ENCODE measurements around the gene TMEM204.

Gene TMEM204

GRCh38 chr16:1510941-1511351 lies 22.5 kb upstream of the TMEM204 start:
- H3K9ac ChIP-seq: no peak overlapping the region
- no peak overlapping the region for H3K27ac ChIP-seq
- no peak overlapping the region for H3K4me3 ChIP-seq (ENCODE audit: low read depth, low read length)
- no peak for TF ChIP-seq CTCF (IDR thresholded peaks at IDR 0.05)
- no peak overlapping the region for H3K4me2 ChIP-seq (ENCODE audit: low read length)
- no peaks in the 10 kb centered on the region for H3K79me2 ChIP-seq
- H3K9me3 ChIP-seq (ENCODE audit: control insufficient read depth, low read length): no peaks in the 10 kb centered on the region
- H2AFZ ChIP-seq: no peak overlapping the region
- H3K36me3 ChIP-seq (ENCODE audit: control insufficient read depth, insufficient read depth, low read length): no peaks in the 10 kb centered on the region
- H3K27me3 ChIP-seq (ENCODE audit: control insufficient read depth, insufficient read depth, low read length): no peaks in the 10 kb centered on the region
- H3K4me1 ChIP-seq: no peaks in the 10 kb centered on the region

GRCh38 chr16:1511662-1512569 lies 21.6 kb upstream of the TMEM204 start:
- Histone ChIP-seq H3K4me2 (ENCODE audit: low read length) (no peak overlapping the region), H3K9ac (no peak overlapping the region), H3K27me3 (ENCODE audit: control insufficient read depth, insufficient read depth, low read length) (no peaks in the 10 kb centered on the region), H3K9me3 (ENCODE audit: control insufficient read depth, low read length) (no peaks in the 10 kb centered on the region), H3K36me3 (ENCODE audit: control insufficient read depth, insufficient read depth, low read length) (no peaks in the 10 kb centered on the region), H3K27ac (no peak overlapping the region), H3K4me3 (ENCODE audit: low read depth, low read length) (no peak overlapping the region), H3K4me1 (no peaks in the 10 kb centered on the region), H2AFZ (no peak overlapping the region), H3K79me2 (no peaks in the 10 kb centered on the region)
- TF ChIP-seq CTCF (IDR thresholded peaks at IDR 0.05): no peak

GRCh38 chr16:1512774-1513173 lies 20.7 kb upstream of the TMEM204 start:
- H3K4me3 ChIP-seq (ENCODE audit: low read depth, low read length): no peak overlapping the region
- H3K4me2 ChIP-seq (ENCODE audit: low read length): no peak overlapping the region
- TF ChIP-seq CTCF (IDR thresholded peaks at IDR 0.05): no peak
- no peaks in the 10 kb centered on the region for H3K9me3 ChIP-seq (ENCODE audit: control insufficient read depth, low read length)
- no peaks in the 10 kb centered on the region for H3K79me2 ChIP-seq
- H3K27ac ChIP-seq: no peak overlapping the region
- no peaks in the 10 kb centered on the region for H3K36me3 ChIP-seq (ENCODE audit: control insufficient read depth, insufficient read depth, low read length)
- H3K27me3 ChIP-seq (ENCODE audit: control insufficient read depth, insufficient read depth, low read length): no peaks in the 10 kb centered on the region
- H3K9ac ChIP-seq: no peak overlapping the region
- H3K4me1 ChIP-seq: no peaks in the 10 kb centered on the region
- H2AFZ ChIP-seq: no peak overlapping the region

GRCh38 chr16:1514507-1514906 lies 19.0 kb upstream of the TMEM204 start:
- H3K9me3 ChIP-seq (ENCODE audit: control insufficient read depth, low read length): no peaks in the 10 kb centered on the region
- H3K9ac ChIP-seq: no peak overlapping the region
- H3K4me1 ChIP-seq: no peaks in the 10 kb centered on the region
- no peak overlapping the region for H3K4me3 ChIP-seq (ENCODE audit: low read depth, low read length)
- no peaks in the 10 kb centered on the region for H3K27me3 ChIP-seq (ENCODE audit: control insufficient read depth, insufficient read depth, low read length)
- H3K79me2 ChIP-seq: no peaks in the 10 kb centered on the region
- no peak overlapping the region for H3K4me2 ChIP-seq (ENCODE audit: low read length)
- no peak overlapping the region for H3K27ac ChIP-seq
- H3K36me3 ChIP-seq (ENCODE audit: control insufficient read depth, insufficient read depth, low read length): no peaks in the 10 kb centered on the region
- H2AFZ ChIP-seq: no peak overlapping the region
- TF ChIP-seq CTCF (IDR thresholded peaks at IDR 0.05): no peak

Measured in parathyroid adenoma (tissue), 2 donors.